Subcutaneous abdominal adipose tissue (tissue), 5 donors: ENCODE results near the gene FBXL17.

ENCODE experiments used
- H3K27ac ChIP-seq: one replicate; pipeline ENCODE4 v1.7.0; 2013; ENCODE audit warnings: low read depth, mild to moderate bottlenecking, inconsistent platforms, low read length, moderate library complexity
- H3K27me3 ChIP-seq, 5 donors: one replicate each; pipeline ENCODE4 v1.7.0; 2013; ENCODE audit warnings: low read length in 5 of 5, inconsistent platforms in 1 of 5; ENCODE audit not compliant: control insufficient read depth in 5 of 5, insufficient read depth in 4 of 5
- H3K36me3 ChIP-seq, 5 donors: one replicate each; pipeline ENCODE4 v1.7.0; 2013; ENCODE audit warnings: low read length in 5 of 5; ENCODE audit not compliant: control insufficient read depth in 5 of 5, insufficient read depth in 5 of 5
- H3K4me1 ChIP-seq, 5 donors: one replicate each; pipeline ENCODE4 v1.7.0; 2013; ENCODE audit warnings: low read length in 5 of 5, mild to moderate bottlenecking in 3 of 5, moderate library complexity in 1 of 5; ENCODE audit not compliant: control insufficient read depth in 5 of 5, insufficient read depth in 5 of 5
- H3K4me3 ChIP-seq, 5 donors: one replicate each; pipeline ENCODE4 v1.7.0; 2013; ENCODE audit warnings: low read length in 5 of 5, low read depth in 1 of 5
- H3K9ac ChIP-seq, 5 donors: one replicate each; pipeline ENCODE4 v1.7.0; 2013; ENCODE audit warnings: low read length in 5 of 5, mild to moderate bottlenecking in 4 of 5, moderate library complexity in 3 of 5
- H3K9me3 ChIP-seq, 5 donors: one replicate each; pipeline ENCODE4 v1.7.0; 2013; ENCODE audit warnings: low read length in 5 of 5; ENCODE audit not compliant: control insufficient read depth in 5 of 5
- donor health status: healthy.
- donor health status: healthy.
- donor health status: healthy.
- donor health status: healthy.
- donor health status: healthy.

FBXL17 gene

DNA sequence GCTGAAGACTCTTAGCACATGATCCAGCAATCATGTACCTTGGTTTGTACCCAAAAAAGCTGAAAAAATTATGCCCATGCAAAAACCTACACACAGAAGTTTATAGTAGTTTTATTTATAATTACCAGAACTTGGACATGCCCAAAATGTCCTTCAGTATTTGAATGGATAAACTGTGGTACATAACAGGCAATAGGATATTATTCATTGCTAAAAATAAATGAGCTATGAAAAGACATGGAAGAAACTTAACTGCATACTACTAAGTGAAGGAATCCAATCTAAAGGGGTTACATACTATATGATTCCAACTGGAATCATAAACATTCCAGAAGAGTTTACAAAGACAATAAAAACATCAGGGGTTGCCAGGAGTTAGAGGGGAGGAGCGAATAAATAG lies 25.6 kb downstream of the FBXL17 start:
- Histone ChIP-seq H3K4me1 (no peaks in the 10 kb centered on the region), H3K27ac (no peak overlapping the region)

DNA sequence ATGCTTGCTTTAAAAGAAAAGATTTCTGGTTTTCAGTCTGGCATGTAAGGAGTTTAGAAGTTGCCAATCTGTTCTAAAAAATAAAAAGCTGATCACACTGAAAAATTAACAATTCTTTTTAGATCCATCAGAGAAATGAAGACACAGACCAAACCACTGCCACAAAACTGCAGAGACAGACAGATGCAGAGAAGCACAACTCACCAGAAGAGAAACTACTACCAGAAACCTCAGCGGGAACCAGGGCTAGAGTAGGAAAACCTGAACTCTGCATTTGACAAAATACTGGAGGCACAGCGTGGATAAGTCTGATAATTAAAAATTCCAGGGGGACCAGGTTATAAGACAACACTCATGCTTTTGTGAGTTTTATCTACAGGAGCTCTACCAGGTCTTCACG lies 28.8 kb downstream of the FBXL17 start:
- H3K27me3 ChIP-seq, result no peaks in the 10 kb centered on the region
- peaks cover 0 to 10% (median 0%) of the 10 kb centered on the region in 5 donors for H3K4me1 ChIP-seq
- no peak overlapping the region for H3K27ac ChIP-seq
- H3K36me3 ChIP-seq, result no peaks in the 10 kb centered on the region
- H3K9me3 ChIP-seq, result no peaks in the 10 kb centered on the region
- H3K9ac ChIP-seq, result no peak overlapping the region
- no peak overlapping the region for H3K4me3 ChIP-seq

More for the DNA sequence above, 25.6 kb downstream of the FBXL17 start:
- no peak overlapping the region for H3K4me3 ChIP-seq
- no peaks in the 10 kb centered on the region for H3K9me3 ChIP-seq
- peaks cover 0 to 7% (median 0%) of the 10 kb centered on the region in 5 donors for H3K36me3 ChIP-seq
- no peak overlapping the region for H3K9ac ChIP-seq
- H3K27me3 ChIP-seq, result no peaks in the 10 kb centered on the region

DNA sequence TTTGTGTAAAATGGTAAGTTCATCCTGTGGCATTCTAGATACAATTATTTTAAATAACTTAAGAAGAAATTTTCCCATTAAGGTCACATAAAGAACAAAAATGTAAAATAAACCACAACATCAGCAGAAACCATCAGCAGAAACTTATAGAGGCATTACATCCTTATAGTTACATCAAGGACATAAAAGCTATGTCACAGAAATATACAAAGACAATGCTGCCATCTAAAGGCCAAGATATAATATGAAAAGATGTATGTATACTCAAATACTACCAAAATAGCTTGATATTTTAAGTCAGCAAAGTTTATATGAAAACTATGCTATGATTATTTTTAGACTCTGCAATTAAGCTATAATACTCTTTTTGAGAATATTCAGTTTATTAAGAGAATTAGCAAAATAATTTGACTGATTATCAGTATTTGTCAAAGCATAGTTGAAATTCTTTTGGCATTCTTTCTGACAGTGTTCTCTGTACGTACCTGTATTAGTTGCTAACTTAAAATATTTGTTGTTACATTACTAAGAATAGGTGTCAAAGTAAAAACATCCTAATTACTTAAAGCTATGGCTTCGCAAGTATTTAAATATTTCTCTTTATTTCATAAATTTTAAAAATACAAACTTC lies 36.2 kb downstream of the FBXL17 start:
- H3K36me3 ChIP-seq, result peaks cover 0 to 5% (median 4%) of the 10 kb centered on the region in 5 donors
- no peak overlapping the region for H3K9ac ChIP-seq
- H3K9me3 ChIP-seq, result no peaks in the 10 kb centered on the region
- H3K4me1 ChIP-seq, result peaks cover 0 to 10% (median 0%) of the 10 kb centered on the region in 5 donors
- H3K4me3 ChIP-seq, result no peak overlapping the region
- H3K27me3 ChIP-seq, result no peaks in the 10 kb centered on the region
- H3K27ac ChIP-seq, result no peak overlapping the region

DNA sequence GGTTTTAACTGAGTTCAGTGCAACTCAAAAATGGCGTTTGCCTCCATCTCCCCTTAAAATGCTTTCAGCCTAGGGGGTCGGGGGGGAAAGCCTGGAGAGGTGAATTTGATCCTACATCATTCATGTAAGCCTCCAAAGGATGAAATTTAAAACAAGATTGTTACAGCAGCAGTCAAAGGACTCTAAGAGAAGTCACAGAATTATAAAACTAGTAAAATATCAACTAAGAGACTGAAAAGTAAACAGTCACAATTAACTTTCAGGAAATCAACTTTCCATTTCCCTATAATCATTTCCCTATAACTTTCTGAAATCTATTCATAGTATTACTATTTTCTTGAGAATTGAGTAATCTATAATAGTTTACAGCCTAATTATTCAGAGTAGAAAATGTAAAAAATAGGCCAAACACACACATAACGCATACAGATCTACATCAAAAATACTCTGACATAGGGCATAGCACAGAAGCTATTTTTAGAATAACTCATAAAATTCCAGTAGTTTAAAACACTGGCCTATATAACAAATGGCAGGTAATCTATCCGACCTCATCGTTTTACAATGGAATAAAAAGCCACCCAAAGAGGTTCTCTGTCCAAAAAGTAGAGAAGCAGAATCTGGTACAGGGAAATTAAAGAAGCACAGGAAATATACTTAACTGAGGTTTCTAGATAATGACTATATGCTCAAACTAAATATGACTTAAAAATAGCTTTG lies 37.6 kb downstream of the FBXL17 start:
- Histone ChIP-seq H3K4me1 (no peaks in the 10 kb centered on the region), H3K4me3 (no peak overlapping the region), H3K9me3 (no peaks in the 10 kb centered on the region), H3K27me3 (no peaks in the 10 kb centered on the region), H3K36me3 (peaks cover 0 to 5% (median 4%) of the 10 kb centered on the region in 5 donors), H3K9ac (no peak overlapping the region), H3K27ac (no peak overlapping the region)

DNA sequence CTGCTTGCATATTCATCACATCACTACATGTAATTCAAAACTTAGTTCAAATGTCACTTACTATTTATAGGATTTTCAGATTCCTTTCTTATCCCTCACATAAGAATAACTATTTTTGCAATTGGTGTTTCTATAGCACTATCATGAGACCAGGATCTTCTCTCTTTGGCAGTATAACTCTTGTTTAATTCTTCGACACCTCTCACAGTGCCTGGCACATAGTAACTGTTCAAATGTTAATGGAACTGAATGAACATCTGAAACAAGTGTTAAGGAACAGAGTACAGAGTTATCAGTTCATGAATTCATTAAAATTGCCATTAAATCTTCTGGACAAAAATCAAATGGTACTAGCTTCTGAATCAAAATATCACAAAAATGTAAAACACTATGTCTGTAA lies 40.0 kb downstream of the FBXL17 start:
- Histone ChIP-seq H3K9me3 (no peaks in the 10 kb centered on the region), H3K9ac (no peak overlapping the region), H3K4me1 (no peaks in the 10 kb centered on the region), H3K36me3 (peaks cover 0 to 5% (median under 1%) of the 10 kb centered on the region in 5 donors), H3K27ac (no peak overlapping the region), H3K27me3 (no peaks in the 10 kb centered on the region), H3K4me3 (no peak overlapping the region)

DNA sequence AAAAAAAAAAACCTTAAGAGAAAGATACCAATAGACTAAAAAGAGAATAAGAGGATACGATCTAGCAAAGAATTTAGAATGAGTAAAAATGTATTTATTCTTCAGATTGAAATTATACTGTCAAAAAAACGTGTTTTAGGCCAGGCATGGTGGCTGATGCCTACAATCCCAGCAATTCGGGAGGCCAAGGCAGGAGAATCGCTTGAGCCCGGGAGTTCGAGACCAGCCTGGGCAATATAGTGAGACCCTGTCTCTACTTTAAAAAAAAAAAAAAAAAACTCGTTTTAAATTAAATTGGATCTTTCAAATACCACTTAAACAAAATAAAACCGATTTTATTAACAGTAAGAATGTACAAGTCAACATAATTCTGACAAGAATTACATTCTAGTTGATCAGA lies 41.8 kb downstream of the FBXL17 start:
- no peak overlapping the region for H3K9ac ChIP-seq
- H3K27me3 ChIP-seq, result no peaks in the 10 kb centered on the region
- H3K4me3 ChIP-seq, result no peak overlapping the region
- no peaks in the 10 kb centered on the region for H3K9me3 ChIP-seq
- H3K4me1 ChIP-seq, result no peaks in the 10 kb centered on the region
- H3K27ac ChIP-seq, result no peak overlapping the region
- peaks cover 0 to 5% (median 0%) of the 10 kb centered on the region in 5 donors for H3K36me3 ChIP-seq

DNA sequence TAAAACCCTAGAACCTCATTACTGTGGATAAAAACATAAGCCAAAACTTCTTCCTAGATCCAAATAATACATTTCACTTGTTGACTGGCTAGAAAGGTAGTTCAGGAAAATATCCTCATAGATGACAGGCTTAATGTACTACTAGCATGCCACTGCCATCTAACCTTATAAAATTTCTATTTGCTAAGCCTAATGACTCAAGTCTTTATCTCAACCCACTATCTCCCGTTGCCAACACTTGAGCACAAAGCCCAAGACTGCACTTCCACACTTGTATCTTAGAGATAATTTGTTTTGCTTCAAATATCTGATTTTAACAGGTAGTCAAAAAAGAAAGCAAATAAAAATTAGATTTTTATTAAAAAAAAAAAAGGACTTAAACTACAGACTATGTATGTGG lies 42.7 kb downstream of the FBXL17 start:
- H3K4me3 ChIP-seq, result no peak overlapping the region
- H3K9ac ChIP-seq, result no peak overlapping the region
- no peaks in the 10 kb centered on the region for H3K4me1 ChIP-seq
- H3K9me3 ChIP-seq, result no peaks in the 10 kb centered on the region
- no peak overlapping the region for H3K27ac ChIP-seq
- H3K36me3 ChIP-seq, result peaks cover 0 to 5% (median 1%) of the 10 kb centered on the region in 5 donors
- H3K27me3 ChIP-seq, result no peaks in the 10 kb centered on the region

DNA sequence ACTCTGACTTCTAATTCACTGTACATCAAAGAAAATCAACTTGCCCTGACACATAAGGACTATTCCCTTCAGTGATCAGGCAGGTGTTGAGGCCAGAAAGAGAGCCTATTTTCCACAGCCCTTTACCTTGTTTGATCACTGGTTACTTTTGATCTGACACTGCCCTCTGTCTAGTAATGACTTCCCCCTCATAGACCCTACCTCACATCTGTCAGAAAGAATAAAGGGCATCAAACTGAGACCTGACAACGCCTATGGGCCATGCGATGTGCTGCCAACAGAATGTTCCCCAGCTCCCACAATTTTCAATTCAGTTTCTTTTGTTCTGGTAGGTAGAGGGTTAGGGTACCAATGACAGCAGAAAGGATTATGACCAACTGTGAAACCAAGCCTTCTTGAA lies 47.7 kb downstream of the FBXL17 start:
- no peaks in the 10 kb centered on the region for H3K9me3 ChIP-seq
- H3K27ac ChIP-seq, result no peak overlapping the region
- H3K4me3 ChIP-seq, result no peak overlapping the region
- H3K9ac ChIP-seq, result no peak overlapping the region
- peaks cover 0 to 3% (median 2%) of the 10 kb centered on the region in 5 donors for H3K36me3 ChIP-seq
- H3K27me3 ChIP-seq, result no peaks in the 10 kb centered on the region
- H3K4me1 ChIP-seq, result no peaks in the 10 kb centered on the region

DNA sequence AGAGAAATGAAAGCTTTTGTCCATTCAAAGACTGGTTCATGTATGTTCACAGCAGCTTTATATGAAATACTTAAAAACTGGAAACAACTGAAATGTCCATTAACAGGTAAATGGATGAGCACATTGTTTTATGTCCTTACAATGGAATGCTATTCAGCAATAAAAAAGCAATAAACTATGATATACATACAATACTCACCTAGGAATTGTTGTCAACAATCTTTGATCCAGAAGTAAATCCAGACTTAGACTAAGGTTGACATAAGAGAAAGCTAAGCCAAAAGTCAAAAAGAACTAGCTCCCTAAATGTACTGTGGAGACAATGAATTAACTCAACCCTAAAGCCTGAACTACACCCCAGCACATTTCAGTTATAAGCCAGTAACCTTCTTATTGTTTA lies 54.9 kb downstream of the FBXL17 start:
- H3K36me3 ChIP-seq, result no peaks in the 10 kb centered on the region
- no peaks in the 10 kb centered on the region for H3K9me3 ChIP-seq
- no peak overlapping the region for H3K9ac ChIP-seq
- no peak overlapping the region for H3K4me3 ChIP-seq
- no peak overlapping the region for H3K27ac ChIP-seq
- H3K4me1 ChIP-seq, result no peaks in the 10 kb centered on the region
- H3K27me3 ChIP-seq, result no peaks in the 10 kb centered on the region

DNA sequence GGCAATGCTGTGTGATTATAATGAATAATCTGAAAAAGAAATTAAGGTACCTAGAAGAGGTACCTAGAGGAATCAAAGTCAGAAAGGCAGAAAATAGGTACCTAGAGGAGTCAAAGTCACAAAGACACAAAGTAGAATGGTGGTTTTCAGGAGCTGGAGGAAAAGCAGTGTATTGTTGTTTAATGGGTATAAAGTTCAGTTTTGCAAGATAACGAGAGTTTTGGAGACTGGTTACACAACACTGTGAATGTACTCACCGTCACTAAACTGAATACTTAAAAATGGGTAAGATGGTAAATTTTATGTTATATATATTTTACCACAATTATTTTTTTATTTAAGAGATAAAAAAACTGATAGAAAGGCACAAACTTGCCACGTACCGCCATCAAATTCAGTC lies 57.0 kb downstream of the FBXL17 start:
- Histone ChIP-seq H3K4me1 (peaks cover 0 to 2% (median 0%) of the 10 kb centered on the region in 5 donors), H3K9ac (no peak overlapping the region), H3K4me3 (no peak overlapping the region), H3K9me3 (no peaks in the 10 kb centered on the region), H3K27ac (no peak overlapping the region), H3K27me3 (no peaks in the 10 kb centered on the region), H3K36me3 (no peaks in the 10 kb centered on the region)
